Ramos (cell line): ENCODE results near the gene FLNC.

Experiments
- in situ Hi-C: fragments of 300-500 bp; cut with MboI; formaldehyde crosslinking; loops from one replicate; pipeline ENCODE4 v1.14.3; 2022; ENCODE audit warnings: low sequenced_read_pairs; ENCODE audit not compliant: unreplicated experiment

FLNC gene

DNA sequence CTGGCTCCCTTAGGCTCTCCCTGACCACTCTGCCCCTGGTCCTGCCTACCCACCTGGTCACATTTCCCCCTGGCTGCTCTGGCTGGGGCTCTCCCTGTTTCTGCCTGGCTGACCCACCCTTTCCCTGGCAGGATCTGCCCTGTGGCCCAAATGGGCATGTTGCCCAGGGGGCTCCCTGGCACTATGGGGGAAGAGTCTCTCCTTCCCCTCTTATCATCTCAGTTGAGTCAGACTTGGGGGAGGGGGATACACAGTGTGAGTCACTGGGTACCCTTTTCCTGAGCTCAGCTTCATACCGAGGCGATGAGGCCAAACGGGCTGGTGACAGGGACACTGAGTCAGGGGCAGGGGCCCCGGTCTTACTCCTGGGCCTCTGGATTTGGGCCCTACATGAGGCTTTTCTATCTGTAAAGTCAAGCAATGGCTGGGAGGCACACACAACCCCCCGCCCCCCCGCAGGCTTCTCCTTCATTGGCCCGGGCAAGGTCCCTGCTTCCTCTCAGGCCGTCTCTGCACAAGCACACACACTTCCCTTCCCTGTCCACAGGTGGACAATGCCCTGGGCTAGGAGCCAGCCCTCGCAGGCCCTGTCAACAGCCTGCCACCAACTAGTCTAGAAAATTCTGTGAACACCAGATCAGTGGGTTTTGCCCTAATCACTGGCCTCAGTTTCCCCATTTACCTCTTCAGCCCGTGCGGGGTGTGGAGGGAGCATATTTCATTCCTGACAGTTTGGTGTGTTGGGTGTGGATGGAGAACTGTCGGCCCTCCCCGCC is 627 bp upstream of the FLNC start:
- in situ Hi-C loops, result no loop called here

GRCh38 chr7:128831178-128831993 is 1.2 kb downstream of the FLNC start:
- in situ Hi-C loops, result no loop called here

- in situ Hi-C loops, result no loop called here
These were observed 2.0 kb downstream of the FLNC start for GRCh38 chr7:128831994-128832879.

DNA sequence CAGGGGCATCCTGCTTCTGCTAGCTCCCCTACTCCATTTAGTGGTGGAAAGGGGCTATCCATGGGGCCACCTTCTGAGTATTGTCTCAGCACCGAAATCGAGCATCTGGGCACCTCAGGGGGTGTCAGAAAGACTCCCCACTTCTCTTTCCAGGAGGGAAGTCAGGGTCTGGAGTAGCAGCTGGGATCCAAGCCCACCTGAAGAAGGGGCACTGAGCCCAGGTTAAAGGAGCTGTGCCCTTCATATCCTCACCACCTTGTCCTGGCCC is 2.6 kb downstream of the FLNC start:
- in situ Hi-C loops, result no loop called here

- in situ Hi-C loops, result no loop called here
These were observed 3.1 kb downstream of the FLNC start for GRCh38 chr7:128833148-128833945.

- in situ Hi-C loops, result no loop called here
These were observed 3.7 kb downstream of the FLNC start for GRCh38 chr7:128833946-128834325.

GRCh38 chr7:128835231-128835751 is 5.1 kb downstream of the FLNC start:
- in situ Hi-C loops, result no loop called here

GRCh38 chr7:128835790-128836641 is 5.8 kb downstream of the FLNC start:
- in situ Hi-C loops, result no loop called here

DNA sequence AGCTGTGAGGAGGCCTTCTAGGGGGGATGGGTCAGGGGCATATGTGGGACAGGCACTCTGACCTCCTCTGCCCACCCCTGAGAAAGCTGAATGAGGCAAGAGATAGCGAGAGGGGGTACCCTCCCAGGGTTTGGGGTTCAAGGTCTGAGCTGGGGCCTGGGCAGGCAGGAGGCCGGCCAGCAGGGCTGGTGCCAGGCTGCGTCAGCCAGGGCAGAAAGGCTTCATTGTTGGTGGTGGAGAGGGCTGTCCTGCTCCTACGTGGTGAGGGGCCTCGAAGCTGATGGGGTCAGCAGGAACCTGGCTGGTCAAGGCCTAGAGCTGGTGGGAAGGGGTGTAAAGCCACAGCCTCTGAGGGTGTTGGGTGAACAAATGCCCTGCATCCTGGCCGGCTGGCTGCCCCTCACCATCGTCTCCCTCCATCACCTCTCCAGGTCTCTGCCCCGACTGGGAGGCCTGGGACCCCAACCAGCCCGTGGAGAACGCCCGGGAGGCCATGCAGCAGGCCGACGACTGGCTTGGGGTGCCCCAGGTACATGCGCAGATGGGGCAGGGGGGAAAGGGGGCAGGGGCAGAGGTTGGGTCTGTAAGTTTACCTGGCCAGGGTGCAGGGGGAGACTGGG is 6.6 kb downstream of the FLNC start:
- in situ Hi-C loops, result no loop called here

DNA sequence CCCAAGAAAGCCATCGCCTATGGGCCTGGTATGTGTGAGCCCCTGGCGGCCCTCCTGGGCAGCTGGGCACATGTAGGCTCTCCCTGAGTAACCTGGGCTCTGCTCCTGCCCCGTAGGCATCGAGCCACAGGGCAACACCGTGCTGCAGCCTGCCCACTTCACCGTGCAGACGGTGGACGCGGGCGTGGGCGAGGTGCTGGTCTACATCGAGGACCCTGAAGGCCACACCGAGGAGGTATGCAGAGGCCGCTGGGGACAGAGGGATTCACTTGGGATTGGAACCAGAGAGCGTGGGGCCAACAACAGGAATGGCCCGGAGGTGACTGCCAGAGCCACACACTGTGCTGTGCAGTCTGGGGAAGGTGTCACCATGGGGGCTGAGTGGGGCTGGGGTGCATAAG is 7.3 kb downstream of the FLNC start:
- in situ Hi-C loops, result no loop called here

DNA sequence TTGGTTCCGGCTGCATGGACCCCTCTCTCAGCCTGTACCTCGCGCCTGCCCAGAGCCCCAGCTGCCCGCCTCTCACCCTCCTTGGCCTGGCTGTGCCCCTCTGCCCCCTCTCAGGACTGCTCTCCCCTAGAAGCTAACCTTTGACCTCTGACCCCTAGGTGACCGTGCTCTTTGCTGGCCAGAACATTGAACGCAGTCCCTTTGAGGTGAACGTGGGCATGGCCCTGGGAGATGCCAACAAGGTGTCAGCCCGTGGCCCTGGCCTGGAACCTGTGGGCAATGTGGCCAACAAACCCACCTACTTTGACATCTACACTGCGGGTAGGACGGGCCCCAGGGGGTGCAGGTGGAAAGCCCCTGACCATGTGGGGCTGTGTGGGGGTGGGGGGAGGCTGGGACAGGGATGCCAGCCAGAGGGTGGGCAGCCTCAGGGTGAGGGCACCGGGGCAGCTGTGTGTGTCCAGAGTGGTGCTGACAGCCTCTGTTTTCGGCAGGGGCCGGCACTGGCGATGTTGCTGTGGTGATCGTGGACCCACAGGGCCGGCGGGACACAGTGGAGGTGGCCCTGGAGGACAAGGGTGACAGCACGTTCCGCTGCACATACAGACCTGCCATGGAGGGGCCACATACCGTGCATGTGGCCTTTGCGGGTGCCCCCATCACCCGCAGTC is 8.0 kb downstream of the FLNC start:
- in situ Hi-C loops, result no loop called here

- in situ Hi-C loops, result no loop called here
These were observed 8.9 kb downstream of the FLNC start for GRCh38 chr7:128838981-128839731.

DNA sequence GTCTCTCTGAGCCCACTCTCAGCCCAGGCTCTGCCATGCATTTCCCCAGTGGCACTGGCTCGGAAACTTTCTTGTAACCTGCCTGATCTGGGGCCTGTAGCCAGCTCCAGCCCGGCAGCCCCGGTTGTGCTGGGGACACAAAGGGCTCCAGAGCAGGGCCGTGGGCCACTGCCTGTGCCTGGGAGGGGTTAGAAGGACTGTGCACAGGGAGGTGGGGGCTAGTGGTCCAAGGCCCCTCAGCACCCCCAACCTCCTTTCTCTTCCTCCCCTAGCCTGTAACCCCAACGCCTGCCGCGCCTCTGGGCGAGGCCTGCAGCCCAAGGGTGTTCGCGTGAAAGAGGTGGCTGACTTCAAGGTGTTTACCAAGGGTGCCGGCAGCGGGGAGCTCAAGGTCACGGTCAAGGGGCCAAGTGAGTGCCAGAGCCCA is 9.6 kb downstream of the FLNC start:
- in situ Hi-C loops, result no loop called here

GRCh38 chr7:128840326-128841170 is 10.3 kb downstream of the FLNC start:
- in situ Hi-C loops, result no loop called here

DNA sequence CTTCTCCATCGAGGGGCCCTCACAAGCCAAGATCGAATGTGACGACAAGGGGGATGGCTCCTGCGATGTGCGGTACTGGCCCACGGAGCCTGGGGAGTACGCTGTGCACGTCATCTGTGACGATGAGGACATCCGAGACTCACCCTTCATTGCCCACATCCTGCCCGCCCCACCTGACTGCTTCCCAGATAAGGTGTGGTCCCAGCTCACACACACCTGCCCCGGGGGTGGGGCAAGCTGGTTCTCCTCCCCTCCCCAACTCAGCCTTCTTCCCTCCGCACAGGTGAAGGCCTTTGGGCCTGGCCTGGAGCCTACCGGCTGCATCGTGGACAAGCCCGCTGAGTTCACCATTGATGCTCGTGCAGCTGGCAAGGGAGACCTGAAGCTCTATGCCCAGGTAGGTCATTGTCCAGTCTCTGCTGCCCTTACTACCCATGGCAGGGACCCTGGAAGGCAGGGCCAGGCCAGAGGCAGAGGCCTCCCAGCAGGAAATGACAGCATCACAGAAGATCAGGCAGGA is 11.0 kb downstream of the FLNC start:
- in situ Hi-C loops, result no loop called here
